HepG2 (cell line): ENCODE measurements around the gene COPS6. TPM values are rescaled to one million over a fixed set of nuclear protein-coding genes. Genes with fewer than 3 reads are reported as not detected.

Source experiments
- ATAC-seq: fragments of 200-7000 bp; cut with Tn5 transposase; 3 replicates; pipeline ENCODE4 v1.9.1; 2020; ENCODE audit warnings: mild to moderate bottlenecking, moderate library complexity
- BruUV-seq: library from RNA; stranded (reverse); fragments of 400-500 nt; replicated peaks from 2 replicates; lab custom pipeline; 2021; lab: Mats Ljungman, UMichigan
- CTCF ChIA-PET: fragments of 300-600 bp; formaldehyde crosslinking; extraction: SDS; loops from one replicate; lab custom pipeline; 2021; ENCODE audit warnings: low total read pairs, inconsistent platforms, low intra/inter-chr PET ratio; lab: Yijun Ruan, JAX
- POLR2A ChIA-PET: fragments of 350-600 bp; sonication (Branson Sonifier 250); formaldehyde crosslinking; loops from one replicate; lab custom pipeline; 2020; ENCODE audit warnings: antibody characterized with exemption, inconsistent platforms; lab: Yijun Ruan, JAX
- DNase-seq: peaks from one replicate; pipeline ENCODE4 v3.0.0-alpha.2; 2015; ENCODE audit warnings: low spot score
- FAIRE-seq: peaks from 3 replicates; lab custom pipeline; 2011; peaks lifted over from hg19 to GRCh38; lab: Jason Lieb, UNC
- H2AFZ ChIP-seq: one replicate; pipeline ENCODE4 v1.6.1; 2011; ENCODE audit warnings: low read length, inconsistent platforms
- H3K27ac ChIP-seq: fragments of 300-600 bp; 3 replicates; pipeline ENCODE4 v1.8.0; 2011; ENCODE audit warnings: mixed run types, mild to moderate bottlenecking, mixed read lengths, low read length, inconsistent platforms; ENCODE audit not compliant: insufficient read depth; ENCODE audit errors: extremely low read length
- H3K27me3 ChIP-seq, 2 experiments: fragments of 200-600 bp in 1 of 2; 2 replicates in 1 of 2; 3 replicates in 1 of 2; pipeline versions ENCODE4 v1.6.0 to v1.8.0; 2011; ENCODE audit warnings: low read length in 2 of 2, mild to moderate bottlenecking in 2 of 2, moderate library complexity in 2 of 2, inconsistent platforms in 1 of 2; ENCODE audit not compliant: insufficient read depth in 2 of 2, control insufficient read depth in 1 of 2
- H3K36me3 ChIP-seq, 2 experiments: fragments of 200-600 bp in 1 of 2; replicated peaks in 1 of 2; 2 replicates in 1 of 2; 3 replicates in 1 of 2; pipeline versions ENCODE4 v1.5.1 to v1.8.0; 2011; ENCODE audit warnings: low read length in 2 of 2, inconsistent platforms in 1 of 2; ENCODE audit not compliant: insufficient read depth in 2 of 2, control insufficient read depth in 1 of 2
- H3K4me1 ChIP-seq: 2 replicates; pipeline ENCODE4 v1.5.1; 2012; ENCODE audit warnings: low read length, inconsistent platforms; ENCODE audit not compliant: insufficient read depth
- H3K4me2 ChIP-seq: 2 replicates; pipeline ENCODE4 v1.6.0; 2011; ENCODE audit warnings: low read depth, low read length, inconsistent platforms
- H3K4me3 ChIP-seq, 3 experiments: fragments of 200-600 bp in 1 of 3; sonication (generic), shearing (Covaris generic) in 1 of 3; replicated peaks in 1 of 3; 2 replicates each; pipeline ENCODE4 v1.5.1; 2011 to 2016; ENCODE audit warnings: low read length in 3 of 3, inconsistent platforms in 2 of 3, low read depth in 2 of 3, mild to moderate bottlenecking in 2 of 3, control low read depth in 1 of 3, mixed read lengths in 1 of 3; ENCODE audit not compliant: insufficient read depth in 1 of 3
- H3K79me2 ChIP-seq: one replicate; pipeline ENCODE4 v1.6.1; 2011; ENCODE audit warnings: low read length, inconsistent platforms; ENCODE audit not compliant: insufficient read depth
- H3K9ac ChIP-seq: 2 replicates; pipeline ENCODE4 v1.6.0; 2011; ENCODE audit warnings: mild to moderate bottlenecking, low read depth, low read length, inconsistent platforms; ENCODE audit not compliant: insufficient read depth
- H3K9me3 ChIP-seq: 2 replicates; pipeline ENCODE4 v1.5.1; 2012; ENCODE audit warnings: mild to moderate bottlenecking, low read length
- H4K20me1 ChIP-seq: 2 replicates; pipeline ENCODE4 v1.6.0; 2011; ENCODE audit warnings: inconsistent platforms, mild to moderate bottlenecking, low read length, moderate library complexity; ENCODE audit not compliant: insufficient read depth
- AGO2 ChIP-seq: fragments of 200-400 bp; formaldehyde crosslinking; optimal IDR thresholded peaks from 2 replicates; pipeline ENCODE3; 2017; ENCODE audit warnings: mild to moderate bottlenecking, low read depth, low read length, moderate library complexity
- AKAP8 ChIP-seq: sonication (generic); formaldehyde crosslinking; IDR thresholded peaks from 2 replicates; pipeline ENCODE4 v1.5.1; 2020; ENCODE audit warnings: mild to moderate bottlenecking, missing genetic modification reagents
- CEBPB ChIP-seq: IDR thresholded peaks from 2 replicates; pipeline ENCODE4 v1.6.1; 2011; ENCODE audit warnings: low read depth, low read length, improper control_type of control experiment, borderline replicate concordance
- ETS1 ChIP-seq: sonication (generic); formaldehyde crosslinking; IDR thresholded peaks from 2 replicates; pipeline ENCODE4 v1.4.0; 2020; ENCODE audit warnings: missing genetic modification reagents
- FOXA3 ChIP-seq: IDR thresholded peaks from 2 replicates; pipeline ENCODE4 v1.6.1; 2016; ENCODE audit warnings: missing genetic modification reagents, missing compliant biosample characterization
- GLI4 ChIP-seq: sonication (generic); formaldehyde crosslinking; IDR thresholded peaks from 2 replicates; pipeline ENCODE4 v1.5.1; 2020; ENCODE audit warnings: missing genetic modification reagents, mild to moderate bottlenecking, moderate library complexity, borderline replicate concordance
- GMEB2 ChIP-seq: IDR thresholded peaks from 2 replicates; pipeline ENCODE4 v1.6.1; 2016; ENCODE audit warnings: missing biosample characterization, missing genetic modification reagents, low read depth
- HCFC1 ChIP-seq: fragments of 150-350 bp; IDR thresholded peaks from 2 replicates; pipeline ENCODE4 v1.6.1; 2014; ENCODE audit warnings: low read depth, low read length
- NR2C2 ChIP-seq: sonication (generic); formaldehyde crosslinking; IDR thresholded peaks from 2 replicates; pipeline ENCODE4 v1.4.0; 2020; ENCODE audit warnings: missing genetic modification reagents, mild to moderate bottlenecking, moderate library complexity, borderline replicate concordance
- NR2F1 ChIP-seq, 2 experiments: fragments of 450-650 bp in 1 of 2; formaldehyde crosslinking in 1 of 2; IDR thresholded peaks; 2 replicates each; pipeline versions ENCODE4 v1.5.0 to v1.6.1; 2016 to 2020; ENCODE audit warnings: mild to moderate bottlenecking in 1 of 2, missing compliant biosample characterization in 1 of 2, missing genetic modification reagents in 1 of 2, moderate library complexity in 1 of 2
- NR2F6 ChIP-seq, 2 experiments: IDR thresholded peaks; 2 replicates each; pipeline ENCODE4 v1.6.1; 2016; ENCODE audit warnings: antibody characterized with exemption in 1 of 2, mild to moderate bottlenecking in 1 of 2
- PAF1 ChIP-seq: IDR thresholded peaks from 2 replicates; pipeline ENCODE4 v1.6.1; 2016; ENCODE audit warnings: missing genetic modification reagents, missing compliant biosample characterization
- POLR2A ChIP-seq, 2 experiments: IDR thresholded peaks; 2 replicates each; pipeline ENCODE4 v1.6.1; 2011; ENCODE audit warnings: low read depth in 2 of 2, low read length in 2 of 2, mild to moderate bottlenecking in 1 of 2, moderate library complexity in 1 of 2; ENCODE audit not compliant: insufficient read depth in 1 of 2
- POLR2G ChIP-seq: fragments of 200-400 bp; formaldehyde crosslinking; IDR thresholded peaks from 2 replicates; pipeline ENCODE4 v1.6.1; 2018; ENCODE audit warnings: mild to moderate bottlenecking, low read depth, low read length, moderate library complexity
- RARA ChIP-seq: IDR thresholded peaks from 2 replicates; pipeline ENCODE4 v1.6.1; 2016; ENCODE audit warnings: missing genetic modification reagents, missing compliant biosample characterization
- RBM22 ChIP-seq: fragments of 200-400 bp; formaldehyde crosslinking; optimal IDR thresholded peaks from 2 replicates; pipeline ENCODE3; 2017; ENCODE audit warnings: mild to moderate bottlenecking, low read length, moderate library complexity
- SP4 ChIP-seq: sonication (generic); formaldehyde crosslinking; IDR thresholded peaks from 2 replicates; pipeline ENCODE4 v1.8.1; 2023; ENCODE audit warnings: mild to moderate bottlenecking, missing genetic modification reagents
- SYNCRIP ChIP-seq: fragments of 200-400 bp; formaldehyde crosslinking; IDR thresholded peaks from 2 replicates; pipeline ENCODE4 v1.6.1; 2018; ENCODE audit warnings: mild to moderate bottlenecking, low read depth, low read length; ENCODE audit not compliant: insufficient read depth
- TSC22D2 ChIP-seq: sonication (generic); formaldehyde crosslinking; IDR thresholded peaks from 2 replicates; pipeline ENCODE4 v1.5.1; 2020; ENCODE audit warnings: missing genetic modification reagents, mild to moderate bottlenecking, borderline replicate concordance
- ZNF639 ChIP-seq: conservative IDR thresholded peaks from 2 replicates; pipeline ENCODE4 v1.6.1; 2018; ENCODE audit warnings: missing genetic modification reagents
- ZNF652 ChIP-seq: IDR thresholded peaks from 2 replicates; pipeline ENCODE4 v1.6.1; 2016; ENCODE audit warnings: low read depth, borderline replicate concordance
- WGBS: methylation state at CpG from one replicate; pipeline ENCODE4 v1.1.6; 2017; ENCODE audit warnings: low lambda C conversion rate; 5-methylcytosine and 5-hydroxymethylcytosine counted together
- in situ Hi-C: cut with HindIII; loops from 2 replicates; pipeline ENCODE4 v1.10.0; 2017; ENCODE audit warnings: low pct_unique_long_range_greater_than_20kb; ENCODE audit not compliant: extremely low pct_ligation_motif_present
- intact Hi-C: fragments of 100-400 bp; cut with micrococcal nuclease; formaldehyde crosslinking; loops from one replicate; pipeline ENCODE4 v1.10.0; 2022; ENCODE audit not compliant: unreplicated experiment
- polyA plus RNA-seq, 8 experiments: library from polyadenylated mRNA; depleted of rRNA in 3 of 8; stranded (reverse) in 7 of 8; unstranded in 1 of 8; fragments of >200 nt; fragmentation: Illumina TruSeq in 4 of 8; extraction: Trizol in 4 of 8; gene quantifications; 2 replicates each; pipeline versions ENCODE4 v1.2.1 to v1.2.3, GENCODE V29; 2011 to 2016; ENCODE audit warnings: low read depth in 4 of 8, missing spikeins in 1 of 8, mixed read lengths in 1 of 8; ENCODE audit not compliant: insufficient read depth in 1 of 8
- total RNA-seq, 5 experiments: library from RNA; depleted of rRNA; stranded (reverse); fragments of >200 nt; fragmentation: Illumina TruSeq; extraction: Trizol; gene quantifications; 2 replicates each; pipeline ENCODE4 v1.2.3, GENCODE V29; 2016; ENCODE audit warnings: low read depth in 1 of 5

The COPS6 gene
- total and polyA plus RNA-seq, 2 of the 13 experiments (the other 11 are each of a cell fraction or from before 2014, with no cell fraction given) = 33.4 to 117 TPM

- ChIA-PET CTCF (no interaction called here), POLR2A (interaction anchor here (0.8 kb wide), 1 partner anchor 13 kb away, joined by 3 read pairs; no protein-coding TSS in a partner anchor)
- Histone ChIP-seq H2AFZ (no peak overlapping the region), H3K27me3 (no peaks in the 10 kb centered on the region), H3K79me2 (no peaks in the 10 kb centered on the region), H3K4me2 (no peak overlapping the region), H3K27ac (no peak overlapping the region), H3K4me3 (no peak overlapping the region), H4K20me1 (no peaks in the 10 kb centered on the region), H3K9me3 (no peaks in the 10 kb centered on the region), H3K36me3 (peaks cover 7 to 31% of the 10 kb centered on the region in 2 experiments), H3K4me1 (peaks cover 14% of the 10 kb centered on the region), H3K9ac (no peak overlapping the region)
- intact Hi-C loops = loop anchor here (1.0 kb wide), 1 partner anchor 9 kb away; no protein-coding TSS in a partner anchor
- ATAC-seq (peak; percentile 22), DNase-seq (no peak), FAIRE-seq (peak; percentile 57)
- WGBS = 75% methylated on average over 8 of the region's 8 CpGs
- TF ChIP-seq ZNF652 (CRISPR knock-in tag) (no peak), NR2C2 (CRISPR knock-in tag) (peak; percentile 26; the same call in 1 of the 2 replicates), SP4 (no peak), HCFC1 (no peak), GMEB2 (CRISPR knock-in tag) (no peak), POLR2A (IDR thresholded peaks at IDR 0.05; ENCODE audit: insufficient read depth in 1 of 2, low read depth in 2 of 2, low read length in 2 of 2) (peak in 1 of 2 experiments; percentile 32; a peak in 1 of 4 replicates), RARA (CRISPR knock-in tag) (0 out of 2 replicates have a peak, but pooled peaks have one; percentile 8), GLI4 (CRISPR knock-in tag) (no peak), NR2F6 (IDR thresholded peaks at IDR 0.05) (peak; percentile 54), NR2F6 (CRISPR knock-in tag; IDR thresholded peaks at IDR 0.05) (peak; percentile 49; the same call in 1 of the 2 replicates), NR2F1 (CRISPR knock-in tag; IDR thresholded peaks at IDR 0.05) (0 out of 4 replicates have a peak, but pooled peaks of 1 of the 2 experiments have one; percentile 14), ETS1 (CRISPR knock-in tag) (no peak), POLR2G (peak; percentile 51; the same call in 1 of the 2 replicates), CEBPB (peak; percentile 45; the same call in 1 of the 2 replicates), SYNCRIP (no peak), TSC22D2 (no peak), ZNF639 (CRISPR knock-in tag) (no peak), PAF1 (CRISPR knock-in tag) (peak; percentile 64; the same call in 1 of the 2 replicates), FOXA3 (CRISPR knock-in tag) (0 out of 2 replicates have a peak, but pooled peaks have one; percentile 7), RBM22 (peak; percentile 16), AGO2 (peak; percentile 57), AKAP8 (CRISPR knock-in tag) (no peak)
- no TSS peak for BruUV-seq
- in situ Hi-C loops = no loop called here
Measured at GRCh38 chr7:100065452-100066186, 23.1 kb upstream of the COPS6 start.
